Measurements from ENCODE around the gene DGKD. TPM values are rescaled to one million over a fixed set of nuclear protein-coding genes. Genes with fewer than 3 reads are reported as not detected.
A peak's percentile ranks its signal among the peaks of the same experiment; 100 is the strongest.

DGKD gene
- polyA plus RNA-seq, 1 donor: 20.7 TPM

DNA sequence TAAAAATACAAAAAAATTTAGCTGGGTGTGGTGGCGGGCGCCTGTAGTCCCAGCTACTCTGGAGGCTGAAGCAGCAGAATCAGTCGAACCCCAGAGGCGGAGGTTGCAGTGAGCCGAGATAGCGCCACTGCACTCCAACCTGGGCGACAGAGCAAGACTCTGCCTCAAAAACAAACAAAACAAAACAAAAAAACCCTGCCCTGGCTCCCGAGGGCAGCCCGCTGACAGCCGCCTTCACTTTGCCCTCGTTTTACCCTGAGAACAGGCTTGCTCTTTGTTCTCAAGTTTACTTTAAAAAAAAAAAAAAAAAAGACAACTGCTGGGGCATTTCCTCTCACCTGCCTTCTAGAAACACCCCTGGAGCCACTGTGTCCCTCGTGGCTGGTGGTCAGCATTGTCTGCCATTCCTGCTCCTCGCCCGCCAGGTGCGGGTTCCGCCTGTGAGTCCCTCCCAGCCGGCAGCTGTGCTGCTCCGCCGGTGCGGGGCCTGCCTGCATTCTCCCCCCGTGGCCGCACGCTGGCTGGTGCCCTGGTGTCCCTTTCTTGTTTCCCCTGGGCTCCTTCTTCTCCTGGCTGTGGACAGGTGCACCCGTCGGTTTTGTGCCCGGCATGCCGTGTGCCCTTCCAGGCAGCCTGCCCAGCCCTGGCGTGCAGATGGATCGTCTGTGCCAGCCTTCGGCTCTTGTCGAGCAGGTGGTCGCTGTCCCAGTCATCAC, 106.6 kb downstream of the DGKD start:
- H3K36me3 ChIP-seq (ENCODE audit: control insufficient read depth, insufficient read depth, low read length): peaks cover 79% of the 10 kb centered on the region
- H3K27ac ChIP-seq (ENCODE audit: low read length): no peak overlapping the region
- WGBS (ENCODE audit: insufficient coverage, low lambda C conversion rate): 93% methylated on average over 3 of the region's 32 CpGs
- H3K27me3 ChIP-seq (ENCODE audit: control insufficient read depth, insufficient read depth, low read length): no peaks in the 10 kb centered on the region
- no peaks in the 10 kb centered on the region for H3K4me1 ChIP-seq (ENCODE audit: control insufficient read depth, insufficient read depth, low read length)
- H3K4me3 ChIP-seq (ENCODE audit: low read length): no peak overlapping the region
- DNase-seq: peak in 1 of 2 donors; percentile 44
- H3K9me3 ChIP-seq (ENCODE audit: control insufficient read depth, low read depth, low read length): no peaks in the 10 kb centered on the region

GRCh38 chr2:233461481-233461891, 107.2 kb downstream of the DGKD start:
- no peaks in the 10 kb centered on the region for H3K27me3 ChIP-seq (ENCODE audit: control insufficient read depth, insufficient read depth, low read length)
- H3K36me3 ChIP-seq (ENCODE audit: control insufficient read depth, insufficient read depth, low read length): peaks cover 74% of the 10 kb centered on the region
- no peaks in the 10 kb centered on the region for H3K9me3 ChIP-seq (ENCODE audit: control insufficient read depth, low read depth, low read length)
- WGBS (ENCODE audit: insufficient coverage, low lambda C conversion rate): no CpG with 5 or more reads among the region's 8 CpGs
- no peak for DNase-seq
- H3K4me3 ChIP-seq (ENCODE audit: low read length): no peak overlapping the region
- no peak overlapping the region for H3K27ac ChIP-seq (ENCODE audit: low read length)
- no peaks in the 10 kb centered on the region for H3K4me1 ChIP-seq (ENCODE audit: control insufficient read depth, insufficient read depth, low read length)

- Histone ChIP-seq H3K27ac (ENCODE audit: low read length) (no peak overlapping the region), H3K36me3 (ENCODE audit: control insufficient read depth, insufficient read depth, low read length) (peaks cover 73% of the 10 kb centered on the region)
- no peak for DNase-seq
Observed at GRCh38 chr2:233462202-233462785, 108.0 kb downstream of the DGKD start.

GRCh38 chr2:233462826-233463470, 108.7 kb downstream of the DGKD start:
- Histone ChIP-seq H3K4me1 (ENCODE audit: control insufficient read depth, insufficient read depth, low read length) (no peaks in the 10 kb centered on the region), H3K36me3 (ENCODE audit: control insufficient read depth, insufficient read depth, low read length) (peaks cover 71% of the 10 kb centered on the region), H3K27me3 (ENCODE audit: control insufficient read depth, insufficient read depth, low read length) (no peaks in the 10 kb centered on the region), H3K4me3 (ENCODE audit: low read length) (no peak overlapping the region), H3K9me3 (ENCODE audit: control insufficient read depth, low read depth, low read length) (no peaks in the 10 kb centered on the region), H3K27ac (ENCODE audit: low read length) (no peak overlapping the region)
- 94% methylated on average over 3 of the region's 21 CpGs for WGBS (ENCODE audit: insufficient coverage, low lambda C conversion rate)
- DNase-seq: no peak

More at GRCh38 chr2:233462202-233462785, 108.0 kb downstream of the DGKD start:
- no CpG with 5 or more reads among the region's 25 CpGs for WGBS (ENCODE audit: insufficient coverage, low lambda C conversion rate)
- Histone ChIP-seq H3K4me3 (ENCODE audit: low read length) (no peak overlapping the region), H3K4me1 (ENCODE audit: control insufficient read depth, insufficient read depth, low read length) (no peaks in the 10 kb centered on the region), H3K27me3 (ENCODE audit: control insufficient read depth, insufficient read depth, low read length) (no peaks in the 10 kb centered on the region), H3K9me3 (ENCODE audit: control insufficient read depth, low read depth, low read length) (no peaks in the 10 kb centered on the region)

DNA sequence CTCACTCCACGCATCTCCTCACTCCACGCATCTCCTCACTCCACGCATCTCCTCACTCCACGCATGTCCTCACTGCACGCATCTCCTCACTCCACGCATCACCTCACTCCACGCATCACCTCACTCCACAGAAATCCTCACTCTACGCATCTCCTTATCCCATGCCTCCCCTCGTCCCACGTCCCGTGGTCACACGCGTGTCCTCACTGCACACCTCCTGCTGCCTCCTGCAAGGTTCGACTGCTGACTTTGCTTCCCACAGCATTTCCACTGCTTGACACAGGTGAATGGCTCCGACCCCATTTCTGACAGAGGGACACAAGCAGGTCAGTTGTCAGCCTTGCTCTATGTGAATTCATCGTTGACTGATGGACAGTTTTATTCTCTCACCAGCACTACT, 109.3 kb downstream of the DGKD start:
- Histone ChIP-seq H3K27me3 (ENCODE audit: control insufficient read depth, insufficient read depth, low read length) (no peaks in the 10 kb centered on the region), H3K27ac (ENCODE audit: low read length) (no peak overlapping the region), H3K36me3 (ENCODE audit: control insufficient read depth, insufficient read depth, low read length) (peaks cover 73% of the 10 kb centered on the region), H3K4me1 (ENCODE audit: control insufficient read depth, insufficient read depth, low read length) (no peaks in the 10 kb centered on the region), H3K9me3 (ENCODE audit: control insufficient read depth, low read depth, low read length) (no peaks in the 10 kb centered on the region), H3K4me3 (ENCODE audit: low read length) (no peak overlapping the region)
- DNase-seq: no peak
- WGBS (ENCODE audit: insufficient coverage, low lambda C conversion rate): 98% methylated on average over 8 of the region's 16 CpGs

DNA sequence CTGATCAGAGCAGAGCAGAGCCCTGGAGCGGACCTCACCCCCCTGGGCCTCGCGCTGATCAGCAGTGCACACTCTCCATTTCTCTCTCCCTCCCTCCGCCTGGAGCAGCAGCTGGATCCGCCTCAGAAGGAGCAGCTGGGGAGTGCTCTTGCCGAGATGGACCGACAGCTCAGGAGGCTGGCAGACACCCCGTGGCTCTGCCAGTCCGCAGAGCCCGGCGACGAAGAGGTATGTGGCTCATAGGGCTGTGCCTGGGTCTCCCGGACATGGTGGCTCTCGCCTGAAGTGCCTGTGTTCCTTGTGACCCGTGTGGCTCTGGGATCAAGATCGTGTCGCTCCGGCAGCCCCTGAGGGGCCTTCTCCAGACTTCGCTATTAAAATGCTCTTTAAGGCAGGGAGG, 109.8 kb downstream of the DGKD start:
- no peaks in the 10 kb centered on the region for H3K4me1 ChIP-seq (ENCODE audit: control insufficient read depth, insufficient read depth, low read length)
- no peaks in the 10 kb centered on the region for H3K27me3 ChIP-seq (ENCODE audit: control insufficient read depth, insufficient read depth, low read length)
- no peak overlapping the region for H3K4me3 ChIP-seq (ENCODE audit: low read length)
- no peak overlapping the region for H3K27ac ChIP-seq (ENCODE audit: low read length)
- H3K36me3 ChIP-seq (ENCODE audit: control insufficient read depth, insufficient read depth, low read length): peaks cover 73% of the 10 kb centered on the region
- H3K9me3 ChIP-seq (ENCODE audit: control insufficient read depth, low read depth, low read length): no peaks in the 10 kb centered on the region
- no CpG with 5 or more reads among the region's 19 CpGs for WGBS (ENCODE audit: insufficient coverage, low lambda C conversion rate)
- no peak for DNase-seq

DNA sequence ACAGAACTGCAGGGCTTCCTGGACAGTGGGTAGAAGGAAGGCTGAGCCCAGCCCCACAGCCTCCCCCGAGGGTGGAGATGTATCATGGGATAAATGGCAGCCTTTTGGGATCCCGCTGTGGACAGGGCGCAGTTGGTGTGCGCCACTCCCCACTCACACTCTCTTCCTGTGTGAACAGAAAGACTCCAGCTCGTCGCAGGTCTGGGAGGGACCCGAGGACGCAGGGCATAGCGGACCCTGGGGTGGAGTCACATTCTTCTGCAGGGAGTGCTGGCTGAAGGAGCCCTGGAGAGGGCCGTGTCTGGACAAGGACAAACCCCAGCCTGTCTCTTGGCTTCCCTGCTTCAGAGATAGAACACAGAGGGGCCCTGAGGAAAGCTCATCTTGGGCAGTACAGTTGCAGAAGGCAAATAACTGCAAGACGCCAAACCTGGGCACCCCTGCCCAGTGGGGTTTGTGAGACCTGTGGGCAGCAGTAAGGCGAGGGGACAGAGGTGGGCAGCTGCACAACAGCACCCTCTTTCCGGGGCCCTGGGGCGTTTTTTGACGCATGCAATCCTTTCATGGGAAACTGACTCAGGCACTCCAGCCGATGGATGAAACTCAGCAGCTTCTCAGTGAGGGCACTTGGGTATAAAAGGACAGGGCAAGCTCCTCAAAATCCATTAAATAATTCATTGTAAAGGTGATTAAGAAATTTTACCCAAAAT, 110.4 kb downstream of the DGKD start:
- peaks cover 74% of the 10 kb centered on the region for H3K36me3 ChIP-seq (ENCODE audit: control insufficient read depth, insufficient read depth, low read length)
- DNase-seq: no peak
- WGBS (ENCODE audit: insufficient coverage, low lambda C conversion rate): no CpG with 5 or more reads among the region's 16 CpGs
- H3K4me1 ChIP-seq (ENCODE audit: control insufficient read depth, insufficient read depth, low read length): no peaks in the 10 kb centered on the region
- peaks cover 5% of the 10 kb centered on the region for H3K9me3 ChIP-seq (ENCODE audit: control insufficient read depth, low read depth, low read length)
- H3K27me3 ChIP-seq (ENCODE audit: control insufficient read depth, insufficient read depth, low read length): no peaks in the 10 kb centered on the region
- H3K27ac ChIP-seq (ENCODE audit: low read length): no peak overlapping the region
- H3K4me3 ChIP-seq (ENCODE audit: low read length): no peak overlapping the region

DNA sequence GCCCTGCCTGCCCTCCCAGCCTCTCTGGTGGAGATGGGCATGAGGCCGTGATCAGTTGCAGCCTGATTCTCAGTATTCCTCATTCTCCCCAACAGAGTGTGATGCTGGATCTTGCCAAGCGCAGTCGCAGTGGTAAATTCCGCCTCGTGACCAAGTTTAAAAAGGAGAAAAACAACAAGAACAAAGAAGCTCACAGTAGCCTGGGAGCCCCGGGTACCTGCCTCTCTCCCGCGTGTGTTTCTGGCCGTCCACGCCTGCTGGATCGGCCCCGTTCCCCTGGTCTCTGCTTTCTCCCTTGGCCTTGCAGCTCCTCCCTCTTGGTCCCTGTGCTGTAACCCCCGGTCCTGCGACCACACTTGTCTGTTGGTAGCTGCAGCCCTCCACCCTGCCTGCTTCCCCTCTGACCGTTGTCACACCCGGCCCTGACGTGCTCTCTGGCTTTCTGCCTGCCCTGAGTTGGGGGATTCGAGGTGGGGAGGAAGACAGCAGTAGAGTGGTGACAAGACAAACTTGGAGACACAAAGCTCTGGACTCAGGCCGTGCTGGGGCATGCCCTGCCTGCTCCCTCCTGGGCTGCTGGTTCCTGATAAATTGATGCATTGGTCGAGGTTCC, 112.8 kb downstream of the DGKD start:
- Histone ChIP-seq H3K9me3 (ENCODE audit: control insufficient read depth, low read depth, low read length) (peaks cover 5% of the 10 kb centered on the region), H3K27me3 (ENCODE audit: control insufficient read depth, insufficient read depth, low read length) (no peaks in the 10 kb centered on the region), H3K4me3 (ENCODE audit: low read length) (no peak overlapping the region), H3K4me1 (ENCODE audit: control insufficient read depth, insufficient read depth, low read length) (no peaks in the 10 kb centered on the region), H3K27ac (ENCODE audit: low read length) (no peak overlapping the region), H3K36me3 (ENCODE audit: control insufficient read depth, insufficient read depth, low read length) (peaks cover 65% of the 10 kb centered on the region)
- no peak for DNase-seq
- no CpG with 5 or more reads among the region's 20 CpGs for WGBS (ENCODE audit: insufficient coverage, low lambda C conversion rate)

GRCh38 chr2:233468047-233468740, 113.9 kb downstream of the DGKD start:
- H3K36me3 ChIP-seq (ENCODE audit: control insufficient read depth, insufficient read depth, low read length): peaks cover 61% of the 10 kb centered on the region
- WGBS (ENCODE audit: insufficient coverage, low lambda C conversion rate): no CpG with 5 or more reads among the region's 22 CpGs

More at GRCh38 chr2:233468047-233468740, 113.9 kb downstream of the DGKD start:
- Histone ChIP-seq H3K9me3 (ENCODE audit: control insufficient read depth, low read depth, low read length) (peaks cover 5% of the 10 kb centered on the region), H3K27me3 (ENCODE audit: control insufficient read depth, insufficient read depth, low read length) (no peaks in the 10 kb centered on the region), H3K27ac (ENCODE audit: low read length) (no peak overlapping the region), H3K4me1 (ENCODE audit: control insufficient read depth, insufficient read depth, low read length) (no peaks in the 10 kb centered on the region), H3K4me3 (ENCODE audit: low read length) (no peak overlapping the region)
- DNase-seq: no peak

Measured in large intestine (tissue), 3 donors.